Cardiac fibroblast (primary cell): Measurements from ENCODE around the gene ANKRD27.
A peak's percentile ranks its signal among the peaks of the same experiment; 100 is the strongest.

ENCODE experiments used
- DNase-seq, 2 donors: peaks; one replicate each; pipeline versions ENCODE4 v3.0.0 to v3.0.0-alpha.2; 2010; ENCODE audit warnings: low read depth in 2 of 2
- H3K4me3 ChIP-seq, 2 donors: replicated peaks in 1 of 2; 1 replicate in 1 of 2; 2 replicates in 1 of 2; pipeline ENCODE4 v1.5.1; 2011; ENCODE audit warnings: low read depth in 2 of 2, low read length in 2 of 2, mild to moderate bottlenecking in 2 of 2, moderate library complexity in 1 of 2
- TF ChIP-seq, protein P1 (sequence below): IDR thresholded peaks from one replicate; pipeline ENCODE4 v1.5.1; 2011; ENCODE audit warnings: low read depth, mild to moderate bottlenecking, low read length, inconsistent platforms

Gene ANKRD27

DNA sequence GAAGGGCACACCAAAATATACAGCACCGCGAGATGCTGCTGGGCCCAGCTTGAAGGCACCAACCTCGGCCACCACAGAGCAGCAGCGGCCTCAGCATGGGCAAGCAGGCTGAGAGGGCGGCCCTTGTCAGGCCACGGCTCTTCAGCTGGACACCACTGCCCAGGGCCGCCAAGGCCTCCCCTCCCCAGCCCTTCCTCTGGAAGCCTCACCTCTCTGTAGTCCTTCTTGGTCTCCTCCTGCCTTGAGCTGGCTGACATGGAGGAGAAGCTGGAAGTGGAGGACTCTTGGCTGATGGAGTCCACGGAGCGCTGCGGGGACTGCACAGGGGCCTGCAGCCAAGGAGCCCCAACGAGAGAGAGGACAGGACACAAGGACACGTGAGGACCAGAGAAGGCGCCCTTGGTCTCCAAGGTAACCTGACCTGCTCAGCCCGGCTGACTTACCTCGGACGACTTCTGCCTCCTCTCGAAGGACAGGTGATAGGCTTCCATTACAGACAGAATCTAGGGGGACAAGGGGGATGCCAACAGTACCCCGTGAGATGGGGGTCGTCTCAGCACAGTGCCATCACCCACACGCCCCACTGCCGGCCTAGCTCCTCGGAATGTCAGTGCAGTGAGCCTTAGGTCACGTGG is 55.8 kb downstream of the ANKRD27 start:
- TF ChIP-seq, protein P1, sequence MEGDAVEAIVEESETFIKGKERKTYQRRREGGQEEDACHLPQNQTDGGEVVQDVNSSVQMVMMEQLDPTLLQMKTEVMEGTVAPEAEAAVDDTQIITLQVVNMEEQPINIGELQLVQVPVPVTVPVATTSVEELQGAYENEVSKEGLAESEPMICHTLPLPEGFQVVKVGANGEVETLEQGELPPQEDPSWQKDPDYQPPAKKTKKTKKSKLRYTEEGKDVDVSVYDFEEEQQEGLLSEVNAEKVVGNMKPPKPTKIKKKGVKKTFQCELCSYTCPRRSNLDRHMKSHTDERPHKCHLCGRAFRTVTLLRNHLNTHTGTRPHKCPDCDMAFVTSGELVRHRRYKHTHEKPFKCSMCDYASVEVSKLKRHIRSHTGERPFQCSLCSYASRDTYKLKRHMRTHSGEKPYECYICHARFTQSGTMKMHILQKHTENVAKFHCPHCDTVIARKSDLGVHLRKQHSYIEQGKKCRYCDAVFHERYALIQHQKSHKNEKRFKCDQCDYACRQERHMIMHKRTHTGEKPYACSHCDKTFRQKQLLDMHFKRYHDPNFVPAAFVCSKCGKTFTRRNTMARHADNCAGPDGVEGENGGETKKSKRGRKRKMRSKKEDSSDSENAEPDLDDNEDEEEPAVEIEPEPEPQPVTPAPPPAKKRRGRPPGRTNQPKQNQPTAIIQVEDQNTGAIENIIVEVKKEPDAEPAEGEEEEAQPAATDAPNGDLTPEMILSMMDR, result no peak
- no peak for DNase-seq
- H3K4me3 ChIP-seq, result no peak overlapping the region

DNA sequence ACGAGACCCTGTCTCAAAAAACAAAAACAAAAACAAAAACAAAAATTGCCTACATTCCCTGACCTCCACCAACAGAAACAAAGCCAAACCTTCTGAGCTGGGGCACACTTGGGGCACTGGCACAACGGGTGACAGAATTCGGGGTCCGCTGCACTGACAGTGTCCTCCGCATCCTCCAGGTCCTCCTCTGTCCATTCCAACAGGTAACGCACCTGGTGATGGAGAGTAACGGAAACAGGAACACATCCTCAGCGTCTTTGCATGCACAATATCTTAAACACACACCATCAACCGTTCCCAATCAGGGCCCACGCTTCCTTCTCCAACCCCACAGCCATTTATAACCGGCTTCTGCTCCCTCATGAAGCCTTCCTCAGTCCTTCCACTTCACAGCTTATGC is 59.4 kb downstream of the ANKRD27 start:
- no peak overlapping the region for H3K4me3 ChIP-seq
- TF ChIP-seq, protein P1, result no peak
- DNase-seq, result no peak

DNA sequence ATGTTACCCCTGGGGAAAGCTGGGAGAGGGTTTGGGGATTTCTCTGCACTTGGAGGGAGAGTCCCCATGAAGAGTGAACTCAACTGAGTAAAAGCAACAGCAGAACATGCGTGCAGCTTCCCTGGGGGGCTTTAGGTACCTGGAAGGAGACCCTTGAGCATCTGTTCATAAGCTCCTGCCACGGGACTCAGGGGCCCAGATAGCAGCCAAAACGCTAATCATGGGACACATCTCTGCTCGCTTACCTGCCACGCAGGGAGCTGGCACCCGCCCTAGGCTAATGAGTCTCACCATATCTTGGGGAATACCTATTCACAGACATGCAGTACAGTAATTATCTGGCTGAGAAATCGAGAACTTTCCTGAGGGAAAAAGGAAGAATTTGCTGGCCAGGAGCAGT is 60.1 kb downstream of the ANKRD27 start:
- TF ChIP-seq, protein P1, result no peak
- H3K4me3 ChIP-seq, result no peak overlapping the region
- DNase-seq, result no peak

DNA sequence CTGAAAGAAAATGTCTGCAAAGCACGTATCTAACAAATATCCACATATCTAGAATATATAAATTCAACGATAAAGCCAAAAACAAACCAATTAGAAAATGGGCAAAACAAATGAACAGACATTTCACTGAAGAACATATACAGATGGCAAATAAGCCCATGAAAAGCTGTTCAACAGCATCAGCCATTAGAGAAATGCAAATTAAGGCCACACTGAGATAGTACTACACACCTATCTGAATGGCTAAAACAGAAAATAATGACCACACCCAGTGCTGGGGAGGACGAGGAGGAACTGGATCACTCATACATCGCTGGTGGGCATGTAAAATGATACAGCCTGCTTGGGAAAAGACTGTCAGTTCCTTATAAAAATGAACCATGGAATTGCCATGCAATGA is 62.0 kb downstream of the ANKRD27 start:
- TF ChIP-seq, protein P1, result no peak
- H3K4me3 ChIP-seq, result no peak overlapping the region
- no peak for DNase-seq

DNA sequence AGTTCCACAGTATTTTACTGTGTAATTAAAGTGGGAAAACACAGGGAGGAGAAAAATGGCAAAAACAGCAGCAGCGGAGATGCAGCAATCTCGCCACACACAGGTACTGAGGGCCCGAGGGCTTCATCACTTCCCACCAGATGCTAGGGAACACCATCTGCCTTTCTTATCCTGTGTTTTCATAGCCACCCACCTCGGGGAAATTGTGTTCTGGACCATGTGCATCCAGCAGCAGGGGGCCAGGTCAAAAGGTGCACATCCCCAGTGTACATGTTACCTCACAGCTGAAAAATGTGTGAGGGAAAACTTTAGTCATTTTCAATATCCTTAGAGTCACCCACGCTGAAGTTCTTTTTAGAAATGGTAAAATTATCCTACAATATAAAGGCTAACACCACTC is 63.8 kb downstream of the ANKRD27 start:
- DNase-seq, result peak in 1 of 2 donors; percentile 15
- no peak overlapping the region for H3K4me3 ChIP-seq
- TF ChIP-seq, protein P1, result no peak

DNA sequence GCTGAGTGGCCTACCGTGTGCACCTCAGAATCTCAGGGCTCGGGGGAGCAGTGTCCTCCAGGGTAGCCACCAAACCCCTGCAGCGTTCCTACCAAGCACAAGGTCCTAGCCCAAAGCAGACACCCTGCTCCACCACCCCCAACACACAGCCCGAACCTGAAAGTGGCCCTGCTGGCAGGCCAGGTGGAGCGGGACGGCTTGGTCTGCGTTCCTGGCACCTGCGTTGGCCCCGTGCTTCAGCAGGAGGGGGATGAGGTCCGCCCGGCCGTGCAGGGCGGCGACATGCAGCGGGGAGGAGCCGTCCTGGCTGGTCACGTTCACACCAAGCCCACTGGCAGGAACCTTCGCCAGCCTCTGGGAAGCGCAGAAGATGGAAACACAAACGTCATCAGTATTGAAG is 67.5 kb downstream of the ANKRD27 start:
- DNase-seq, result no peak
- TF ChIP-seq, protein P1, result no peak
- no peak overlapping the region for H3K4me3 ChIP-seq

DNA sequence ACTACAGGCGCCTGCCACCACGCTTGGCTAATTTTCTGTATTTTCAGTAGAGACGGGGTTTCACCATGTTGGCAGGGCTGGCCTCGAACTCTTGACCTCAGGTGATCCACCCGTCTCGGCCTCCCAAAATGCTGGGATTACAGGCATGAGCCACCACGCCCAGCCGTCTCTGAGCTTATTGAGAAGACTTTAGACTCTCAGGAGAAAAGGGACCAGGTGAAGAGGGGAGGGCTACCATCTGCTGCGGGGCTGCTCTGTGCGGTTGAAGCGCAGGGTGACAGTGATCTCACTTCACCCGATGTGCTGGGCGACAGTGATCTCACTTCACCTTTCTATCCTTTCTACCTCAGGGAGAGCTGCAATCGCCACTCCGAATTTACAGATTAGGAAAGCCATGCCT is 68.7 kb downstream of the ANKRD27 start:
- no peak for DNase-seq
- no peak overlapping the region for H3K4me3 ChIP-seq
- TF ChIP-seq, protein P1, result no peak
